Peyer's patch (tissue), 4 donors: ENCODE measurements around the gene BICD2. TPM values are rescaled to one million over a fixed set of nuclear protein-coding genes. Genes with fewer than 3 reads are reported as not detected.
"Not testable (repeated sequence)": the region's sequence is repeated elsewhere in the genome, so short reads cannot be mapped to it uniquely, and the experiment has no call there.

Source experiments
- DNase-seq, 3 donors: peaks; one replicate each; pipeline ENCODE4 v3.0.0-alpha.2; 2017 to 2019
- H3K27ac ChIP-seq, 4 donors: fragments of 200-600 bp; sonication (generic); one replicate each; pipeline ENCODE4 v1.5.1; 2016 to 2019
- H3K27me3 ChIP-seq, 2 donors: fragments of 200-600 bp; sonication (generic); one replicate each; pipeline ENCODE4 v1.5.1; 2019
- H3K36me3 ChIP-seq, 3 donors: fragments of 200-600 bp; sonication (generic); one replicate each; pipeline ENCODE4 v1.5.1; 2016 to 2019
- H3K4me1 ChIP-seq, 4 donors: fragments of 200-600 bp; sonication (generic); one replicate each; pipeline ENCODE4 v1.5.1; 2016 to 2019
- H3K4me3 ChIP-seq, 4 donors: fragments of 200-600 bp; sonication (generic); 1 replicate in 3 of 4; 2 replicates in 1 of 4; pipeline ENCODE4 v1.5.1; 2016 to 2019; ENCODE audit warnings: mild to moderate bottlenecking in 1 of 4
- H3K9me3 ChIP-seq, 4 donors: fragments of 200-600 bp; sonication (generic); one replicate each; pipeline ENCODE4 v1.5.1; 2016 to 2019; ENCODE audit warnings: mild to moderate bottlenecking in 1 of 4
- POLR2A ChIP-seq, 2 donors: fragments of 450-650 bp; IDR thresholded peaks; one replicate each; pipeline ENCODE4 v1.5.1; 2017; ENCODE audit warnings: antibody characterized with exemption in 2 of 2, mild to moderate bottlenecking in 2 of 2, moderate library complexity in 2 of 2
- total RNA-seq, 4 donors: library from RNA; depleted of rRNA; stranded (reverse); fragments of >200 nt; gene quantifications; one replicate each; pipeline ENCODE4 v1.1.0, GENCODE V29; 2016
- TF ChIP-seq, protein P1 (sequence below), 6 experiments: fragments of 450-650 bp in 4 of 6; fragments of 200-600 bp in 2 of 6; sonication (generic) in 1 of 6; IDR thresholded peaks; one replicate each; pipeline ENCODE4 v1.5.1; 2017 to 2019; ENCODE audit warnings: antibody characterized with exemption in 6 of 6, mild to moderate bottlenecking in 3 of 6, moderate library complexity in 1 of 6

BICD2 gene
- total RNA-seq, 4 donors from 2014 or later, result 4.2 to 41.3 (median 8.8) TPM

DNA sequence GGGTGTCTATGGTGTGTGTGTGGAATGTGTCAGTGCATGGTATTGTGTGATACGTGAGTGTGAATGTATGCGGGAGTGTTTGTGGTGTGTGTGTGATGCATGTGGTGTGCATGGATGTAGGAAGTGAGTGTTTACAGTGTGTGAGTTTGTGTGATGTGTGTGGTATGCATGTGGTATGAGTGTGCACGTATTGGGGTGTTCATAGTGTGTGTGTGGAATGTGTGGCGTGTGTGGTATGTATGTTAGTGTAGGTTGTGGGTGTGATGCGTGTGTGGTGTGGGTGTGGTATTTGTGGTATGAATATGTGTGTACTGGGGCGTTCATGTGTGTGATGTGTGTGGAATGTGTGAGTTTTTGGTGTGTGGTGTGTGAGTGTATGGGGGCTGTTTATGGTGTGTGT is 40.1 kb upstream of the BICD2 start:
- no peaks in the 10 kb centered on the region for H3K36me3 ChIP-seq
- no peak overlapping the region for H3K27ac ChIP-seq
- H3K4me3 ChIP-seq, result no peak overlapping the region
- peaks cover 0 to 37% of the 10 kb centered on the region in 2 donors for H3K27me3 ChIP-seq
- H3K4me1 ChIP-seq, result peaks cover 0 to 25% (median 12%) of the 10 kb centered on the region in 4 donors
- H3K9me3 ChIP-seq, result no peaks in the 10 kb centered on the region
- DNase-seq, result no peak
- TF ChIP-seq, protein P1, sequence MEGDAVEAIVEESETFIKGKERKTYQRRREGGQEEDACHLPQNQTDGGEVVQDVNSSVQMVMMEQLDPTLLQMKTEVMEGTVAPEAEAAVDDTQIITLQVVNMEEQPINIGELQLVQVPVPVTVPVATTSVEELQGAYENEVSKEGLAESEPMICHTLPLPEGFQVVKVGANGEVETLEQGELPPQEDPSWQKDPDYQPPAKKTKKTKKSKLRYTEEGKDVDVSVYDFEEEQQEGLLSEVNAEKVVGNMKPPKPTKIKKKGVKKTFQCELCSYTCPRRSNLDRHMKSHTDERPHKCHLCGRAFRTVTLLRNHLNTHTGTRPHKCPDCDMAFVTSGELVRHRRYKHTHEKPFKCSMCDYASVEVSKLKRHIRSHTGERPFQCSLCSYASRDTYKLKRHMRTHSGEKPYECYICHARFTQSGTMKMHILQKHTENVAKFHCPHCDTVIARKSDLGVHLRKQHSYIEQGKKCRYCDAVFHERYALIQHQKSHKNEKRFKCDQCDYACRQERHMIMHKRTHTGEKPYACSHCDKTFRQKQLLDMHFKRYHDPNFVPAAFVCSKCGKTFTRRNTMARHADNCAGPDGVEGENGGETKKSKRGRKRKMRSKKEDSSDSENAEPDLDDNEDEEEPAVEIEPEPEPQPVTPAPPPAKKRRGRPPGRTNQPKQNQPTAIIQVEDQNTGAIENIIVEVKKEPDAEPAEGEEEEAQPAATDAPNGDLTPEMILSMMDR (IDR thresholded peaks at IDR 0.05), result no peak
- no peak for TF ChIP-seq POLR2A (IDR thresholded peaks at IDR 0.05)

DNA sequence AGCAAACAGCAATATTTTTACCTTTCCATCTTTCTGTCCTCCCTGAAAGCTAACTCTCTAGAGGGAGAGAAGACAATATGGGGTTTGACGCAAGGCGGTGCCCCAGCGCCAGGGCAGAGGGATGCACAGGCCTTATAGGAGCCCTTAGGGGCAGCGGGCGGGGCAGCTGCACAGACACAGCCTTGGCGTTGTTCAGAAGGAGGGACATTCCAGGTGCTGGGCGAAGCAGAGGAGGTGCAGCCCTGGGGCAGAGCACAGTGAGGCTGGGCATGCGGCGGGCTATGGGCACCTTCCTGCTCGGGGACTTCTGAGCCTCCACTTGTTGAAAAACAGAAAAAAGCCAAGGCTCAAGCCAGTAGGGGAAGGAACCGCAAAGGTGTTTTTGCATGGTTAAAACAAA is 33.7 kb upstream of the BICD2 start:
- no peak for DNase-seq
- no peak overlapping the region for H3K4me3 ChIP-seq
- H3K36me3 ChIP-seq, result no peaks in the 10 kb centered on the region
- TF ChIP-seq, protein P1 (IDR thresholded peaks at IDR 0.05), result no peak
- no peak for TF ChIP-seq POLR2A (IDR thresholded peaks at IDR 0.05)
- H3K9me3 ChIP-seq, result no peaks in the 10 kb centered on the region
- no peaks in the 10 kb centered on the region for H3K4me1 ChIP-seq
- H3K27me3 ChIP-seq, result no peaks in the 10 kb centered on the region
- no peak overlapping the region for H3K27ac ChIP-seq

DNA sequence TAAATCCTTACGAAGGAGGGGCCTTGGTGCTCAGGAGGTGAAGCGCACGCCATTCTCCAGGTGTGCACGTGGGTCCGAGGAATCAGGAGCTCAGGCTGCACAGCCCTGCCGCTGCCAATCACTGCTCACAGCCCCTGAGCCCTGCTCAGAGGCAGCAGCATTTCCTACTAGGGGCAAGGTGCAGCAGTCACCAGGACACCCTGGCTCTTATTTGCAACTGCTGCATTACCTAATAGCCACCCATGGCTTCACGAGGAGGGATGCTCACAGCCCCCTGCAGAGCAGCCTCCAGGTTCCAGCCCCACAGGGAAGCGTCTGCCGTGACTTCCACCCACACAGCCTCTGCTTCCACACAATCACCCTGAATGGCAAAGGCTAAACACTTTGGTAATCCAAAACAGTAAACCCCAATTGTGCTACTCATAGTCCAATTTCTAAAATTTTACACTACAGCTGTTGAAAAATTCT is 31.7 kb upstream of the BICD2 start:
- H3K4me1 ChIP-seq, H3K9me3 ChIP-seq, H3K36me3 ChIP-seq, H3K4me3 ChIP-seq, H3K27me3 ChIP-seq, DNase-seq, H3K27ac ChIP-seq: not testable (repeated sequence)

DNA sequence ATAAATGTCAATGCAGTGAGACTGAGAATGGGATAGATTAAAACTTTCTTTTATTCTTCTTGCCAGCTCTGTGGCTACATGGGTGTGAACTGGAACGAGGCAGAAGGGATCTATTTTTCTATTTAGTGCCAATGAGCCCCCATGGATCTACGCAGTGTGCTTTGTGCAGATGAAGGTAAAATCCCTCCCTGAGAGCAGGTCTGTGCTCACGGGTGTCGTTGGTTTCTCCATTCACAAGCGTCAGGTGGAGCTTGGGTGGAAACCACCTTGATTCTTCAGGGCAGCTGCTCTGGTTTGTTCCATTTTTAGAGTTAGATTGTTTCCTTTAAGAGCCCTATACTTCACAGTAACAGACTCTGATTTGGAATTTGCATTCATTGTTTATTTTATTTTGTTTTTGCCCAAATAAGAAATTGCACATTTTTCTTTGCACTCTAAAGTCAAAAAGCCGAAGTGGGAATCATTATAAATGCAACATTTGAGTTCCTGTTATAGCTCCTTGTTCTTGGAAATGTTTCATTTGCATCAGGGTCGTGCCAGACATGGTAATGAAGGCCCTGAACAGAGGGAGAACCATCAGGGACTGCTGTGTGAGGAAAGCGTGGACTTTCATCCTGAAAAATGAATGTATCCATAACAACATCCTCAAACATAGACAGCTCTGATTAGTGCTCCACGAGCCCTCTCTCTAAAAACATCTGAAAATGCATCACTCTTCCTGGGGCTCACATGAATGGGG is 31.1 kb upstream of the BICD2 start:
- no peak overlapping the region for H3K27ac ChIP-seq
- no peaks in the 10 kb centered on the region for H3K9me3 ChIP-seq
- no peaks in the 10 kb centered on the region for H3K36me3 ChIP-seq
- no peaks in the 10 kb centered on the region for H3K4me1 ChIP-seq
- no peak overlapping the region for H3K4me3 ChIP-seq
- TF ChIP-seq, protein P1 (IDR thresholded peaks at IDR 0.05), result no peak
- TF ChIP-seq POLR2A (IDR thresholded peaks at IDR 0.05), result no peak
- DNase-seq, result no peak
- H3K27me3 ChIP-seq, result no peaks in the 10 kb centered on the region

DNA sequence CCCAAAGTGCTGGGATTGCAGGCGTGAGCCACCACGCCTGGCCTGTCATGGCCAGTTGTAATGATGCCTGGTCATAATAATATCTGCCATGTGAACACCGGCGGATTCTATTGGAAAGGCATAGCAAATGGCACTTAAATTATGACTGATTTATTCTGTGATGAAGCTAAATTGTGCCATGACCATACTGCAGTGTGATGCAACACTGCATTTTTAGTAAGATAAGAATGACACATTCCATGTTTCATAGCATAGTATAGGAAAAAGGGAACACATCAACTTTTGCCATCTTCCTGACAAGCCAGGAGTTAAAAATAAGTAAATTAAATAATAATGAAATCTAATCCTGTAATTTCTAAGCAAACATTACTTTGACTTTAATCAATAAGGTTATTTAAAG is 30.4 kb upstream of the BICD2 start:
- H3K4me1 ChIP-seq, result no peaks in the 10 kb centered on the region
- H3K9me3 ChIP-seq, result no peaks in the 10 kb centered on the region
- no peak overlapping the region for H3K27ac ChIP-seq
- no peak for DNase-seq
- H3K4me3 ChIP-seq, result no peak overlapping the region
- TF ChIP-seq POLR2A (IDR thresholded peaks at IDR 0.05), result no peak
- H3K27me3 ChIP-seq, result no peaks in the 10 kb centered on the region
- no peaks in the 10 kb centered on the region for H3K36me3 ChIP-seq

DNA sequence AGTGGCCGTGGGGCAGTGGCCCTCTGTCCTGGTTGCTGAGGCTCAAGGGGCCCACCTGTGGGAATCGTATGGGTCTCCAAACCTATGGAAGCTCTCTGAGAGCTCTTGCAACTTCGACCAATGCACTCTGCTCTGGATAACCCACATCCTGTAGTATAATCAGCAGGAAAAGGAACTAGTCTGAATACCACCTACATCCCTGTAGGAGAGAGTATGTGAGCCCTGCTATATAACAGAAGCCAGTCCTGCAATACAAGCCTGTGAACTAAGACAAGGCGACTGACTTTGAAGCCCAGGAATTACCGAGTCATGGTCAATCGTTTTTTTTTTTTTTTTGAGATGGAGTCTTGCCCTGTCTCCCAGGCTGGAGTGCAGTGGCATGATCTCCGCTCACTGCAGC is 29.8 kb upstream of the BICD2 start:
- no peaks in the 10 kb centered on the region for H3K36me3 ChIP-seq

More for the DNA sequence above, 29.8 kb upstream of the BICD2 start:
- no peaks in the 10 kb centered on the region for H3K4me1 ChIP-seq
- no peaks in the 10 kb centered on the region for H3K9me3 ChIP-seq
- no peak overlapping the region for H3K4me3 ChIP-seq
- no peak overlapping the region for H3K27ac ChIP-seq
- no peaks in the 10 kb centered on the region for H3K27me3 ChIP-seq
- no peak for TF ChIP-seq POLR2A (IDR thresholded peaks at IDR 0.05)
- TF ChIP-seq, protein P1 (IDR thresholded peaks at IDR 0.05), result no peak
- no peak for DNase-seq
